ENCODE data around the gene GRN. TPM values are rescaled to one million over a fixed set of nuclear protein-coding genes. Genes with fewer than 3 reads are reported as not detected.

Gene GRN
- total RNA-seq, 6 donors from 2014 or later: 439 to 1,887 (median 1,220) TPM

- H3K4me3 ChIP-seq: no peak overlapping the region
- no peak overlapping the region for H3K27ac ChIP-seq
- no peak for TF ChIP-seq POLR2AphosphoS5 (IDR thresholded peaks at IDR 0.05)
- TF ChIP-seq CTCF (IDR thresholded peaks at IDR 0.05): no peak
- no peak for TF ChIP-seq POLR2A (IDR thresholded peaks at IDR 0.05)
- TF ChIP-seq EP300 (IDR thresholded peaks at IDR 0.05): no peak
- ATAC-seq (ENCODE audit: low FRiP score in 2 of 2) (no peak), DNase-seq (no peak)
- H3K9me3 ChIP-seq: no peaks in the 10 kb centered on the region
- H3K27me3 ChIP-seq: peaks cover 0 to 29% (median 11%) of the 10 kb centered on the region in 4 donors
- H3K4me1 ChIP-seq: peaks cover 9 to 16% (median 12%) of the 10 kb centered on the region in 4 donors
- 33 to 43% methylated on average over 6 to 10 of the region's 11 CpGs for WGBS, 2 donors
- H3K36me3 ChIP-seq: peaks cover 0 to 4% (median 3%) of the 10 kb centered on the region in 4 donors
These were observed 30.6 kb upstream of the GRN start for GRCh38 chr17:44314524-44314868.

GRCh38 chr17:44314869-44315661 is 30.0 kb upstream of the GRN start:
- peak overlapping the region in 3 of 4 donors; percentile 27 to 37 (median 31) for H3K4me3 ChIP-seq
- no peaks in the 10 kb centered on the region for H3K9me3 ChIP-seq
- ATAC-seq (ENCODE audit: low FRiP score in 2 of 2) (no peak), DNase-seq (peak; percentile 39 to 89)
- H3K36me3 ChIP-seq: peaks cover under 1 to 10% (median 9%) of the 10 kb centered on the region in 4 donors
- TF ChIP-seq POLR2AphosphoS5 (IDR thresholded peaks at IDR 0.05) (no peak), CTCF (IDR thresholded peaks at IDR 0.05) (no peak), EP300 (IDR thresholded peaks at IDR 0.05) (no peak), POLR2A (IDR thresholded peaks at IDR 0.05) (no peak)
- no peak overlapping the region for H3K27ac ChIP-seq
- H3K27me3 ChIP-seq: peaks cover 0 to 29% (median 11%) of the 10 kb centered on the region in 4 donors
- 0 to 1% methylated on average over 13 to 41 of the region's 81 CpGs for WGBS, 2 donors
- peaks cover 9 to 16% (median 12%) of the 10 kb centered on the region in 4 donors for H3K4me1 ChIP-seq

GRCh38 chr17:44315760-44316731 is 29.1 kb upstream of the GRN start:
- H3K27me3 ChIP-seq: peaks cover 0 to 29% (median 11%) of the 10 kb centered on the region in 4 donors
- H3K36me3 ChIP-seq: peaks cover 7 to 20% (median 17%) of the 10 kb centered on the region in 4 donors
- WGBS, 2 donors: 4 to 13% methylated on average over 28 to 38 of the region's 38 CpGs
- no peaks in the 10 kb centered on the region for H3K9me3 ChIP-seq
- ATAC-seq (ENCODE audit: low FRiP score in 2 of 2) (no peak), DNase-seq (no peak)
- H3K4me1 ChIP-seq: peaks cover 9 to 16% (median 12%) of the 10 kb centered on the region in 4 donors
- TF ChIP-seq CTCF (IDR thresholded peaks at IDR 0.05) (no peak), POLR2A (IDR thresholded peaks at IDR 0.05) (no peak), EP300 (IDR thresholded peaks at IDR 0.05) (no peak), POLR2AphosphoS5 (IDR thresholded peaks at IDR 0.05) (no peak)
- no peak overlapping the region for H3K27ac ChIP-seq
- peak overlapping the region in 3 of 4 donors; percentile 27 to 37 (median 31) for H3K4me3 ChIP-seq

GRCh38 chr17:44317545-44317944 is 27.6 kb upstream of the GRN start:
- DNase-seq (no peak), ATAC-seq (ENCODE audit: low FRiP score in 2 of 2) (no peak)
- no peaks in the 10 kb centered on the region for H3K9me3 ChIP-seq
- TF ChIP-seq CTCF (IDR thresholded peaks at IDR 0.05): no peak
- TF ChIP-seq EP300 (IDR thresholded peaks at IDR 0.05): no peak
- TF ChIP-seq POLR2AphosphoS5 (IDR thresholded peaks at IDR 0.05): no peak
- no peak for TF ChIP-seq POLR2A (IDR thresholded peaks at IDR 0.05)
- WGBS, 2 donors: 88 to 89% methylated on average over 6 of the region's 6 CpGs
- no peak overlapping the region for H3K4me3 ChIP-seq
- H3K27ac ChIP-seq: no peak overlapping the region
- H3K36me3 ChIP-seq: peaks cover 9 to 35% (median 29%) of the 10 kb centered on the region in 4 donors
- H3K4me1 ChIP-seq: peaks cover 9 to 17% (median 12%) of the 10 kb centered on the region in 4 donors
- peaks cover 0 to 29% (median 11%) of the 10 kb centered on the region in 4 donors for H3K27me3 ChIP-seq
